ENCODE data around the gene LCN9. TPM values are rescaled to one million over a fixed set of nuclear protein-coding genes. Genes with fewer than 3 reads are reported as not detected.

LCN9 gene
- total RNA-seq, 1 donor from 2014 or later: not detected

DNA sequence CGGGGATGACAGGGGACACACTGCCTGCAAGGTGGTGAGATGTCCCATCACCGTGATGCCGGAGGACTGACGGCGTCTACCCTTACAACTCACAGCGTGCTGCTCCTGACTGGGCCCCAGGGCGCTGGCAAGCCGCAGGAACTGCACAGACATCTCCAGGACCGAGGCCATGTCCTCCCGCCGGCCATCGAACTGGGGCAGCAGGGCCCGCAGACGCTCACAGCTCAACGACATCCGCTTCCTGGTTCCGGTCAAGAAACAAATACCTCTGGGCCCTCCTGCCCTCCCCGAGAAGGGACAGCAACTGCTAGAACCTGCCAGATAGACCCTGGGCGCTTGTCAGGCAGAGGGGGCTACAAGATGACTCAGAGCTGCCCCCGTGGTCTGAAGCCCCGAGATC is 35.1 kb downstream of the LCN9 start:
- intact Hi-C loops (cut with micrococcal nuclease): no loop called here

DNA sequence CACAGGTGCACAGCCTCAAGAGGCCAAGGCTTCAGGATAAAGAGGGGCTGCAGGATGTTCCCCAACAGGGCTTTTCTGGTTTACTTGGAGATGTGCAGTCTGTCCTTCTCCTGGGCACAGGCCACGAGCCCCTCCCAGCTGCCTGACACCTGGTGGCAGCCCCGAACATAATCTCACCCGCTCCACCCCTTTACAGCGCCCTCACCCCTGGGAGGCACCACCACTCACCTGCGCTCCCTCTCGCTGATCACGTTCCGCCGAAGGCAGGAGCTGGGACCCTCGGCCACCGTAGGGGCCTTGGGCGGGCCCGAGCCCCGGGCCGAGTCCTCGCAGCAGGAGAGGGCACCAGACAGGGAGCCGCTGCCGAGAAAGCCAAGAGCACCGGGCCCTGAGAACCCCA is 35.7 kb downstream of the LCN9 start:
- intact Hi-C loops (cut with micrococcal nuclease): no loop called here

DNA sequence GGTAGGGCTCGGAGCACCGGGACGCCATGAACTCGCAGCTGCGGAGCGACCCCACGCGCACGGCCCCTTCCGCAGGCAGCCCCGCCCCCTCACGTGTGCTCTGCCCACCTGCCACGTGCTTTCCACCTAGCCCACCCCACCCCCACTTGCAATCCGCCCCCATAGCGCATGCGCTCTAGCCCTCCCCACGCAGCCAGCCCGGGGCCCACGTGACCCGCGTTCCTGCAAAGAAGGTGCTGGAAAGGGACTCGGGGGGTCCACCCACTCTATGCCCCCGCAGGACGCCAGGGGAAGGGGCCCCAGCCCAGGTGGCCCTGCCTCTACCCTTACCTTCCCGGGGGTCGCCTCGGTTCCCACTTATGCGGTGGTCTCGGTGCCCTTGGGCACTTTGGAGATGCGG is 36.3 kb downstream of the LCN9 start, which contains the start of gene SOHLH1:
TSS of gene SOHLH1 (minus strand) at position 42 of the 400 bp plus-strand sequence. CDS start at position 28, 14 bp downstream.
- intact Hi-C loops (cut with micrococcal nuclease): no loop called here

DNA sequence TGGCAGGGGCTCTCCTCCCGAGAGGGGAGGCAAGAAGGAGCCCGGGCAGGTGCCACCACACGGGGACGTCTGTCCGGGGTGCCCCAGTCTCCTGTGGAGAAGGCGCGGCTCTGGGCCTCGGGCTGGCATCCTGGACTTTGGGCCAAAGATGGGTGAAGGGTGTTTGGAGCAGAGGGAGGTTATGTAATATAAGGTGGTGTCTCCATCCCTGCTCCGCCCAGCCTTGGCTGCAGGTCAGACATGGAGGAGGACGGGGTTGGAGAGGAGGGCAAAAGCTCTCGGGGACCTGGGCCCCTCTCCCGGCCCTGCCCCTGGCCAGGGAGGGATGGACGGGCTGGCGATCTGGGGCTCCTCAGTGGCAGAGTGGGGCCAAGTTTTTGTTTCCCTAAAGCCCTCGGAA is 37.4 kb downstream of the LCN9 start:
- intact Hi-C loops (cut with micrococcal nuclease): no loop called here

DNA sequence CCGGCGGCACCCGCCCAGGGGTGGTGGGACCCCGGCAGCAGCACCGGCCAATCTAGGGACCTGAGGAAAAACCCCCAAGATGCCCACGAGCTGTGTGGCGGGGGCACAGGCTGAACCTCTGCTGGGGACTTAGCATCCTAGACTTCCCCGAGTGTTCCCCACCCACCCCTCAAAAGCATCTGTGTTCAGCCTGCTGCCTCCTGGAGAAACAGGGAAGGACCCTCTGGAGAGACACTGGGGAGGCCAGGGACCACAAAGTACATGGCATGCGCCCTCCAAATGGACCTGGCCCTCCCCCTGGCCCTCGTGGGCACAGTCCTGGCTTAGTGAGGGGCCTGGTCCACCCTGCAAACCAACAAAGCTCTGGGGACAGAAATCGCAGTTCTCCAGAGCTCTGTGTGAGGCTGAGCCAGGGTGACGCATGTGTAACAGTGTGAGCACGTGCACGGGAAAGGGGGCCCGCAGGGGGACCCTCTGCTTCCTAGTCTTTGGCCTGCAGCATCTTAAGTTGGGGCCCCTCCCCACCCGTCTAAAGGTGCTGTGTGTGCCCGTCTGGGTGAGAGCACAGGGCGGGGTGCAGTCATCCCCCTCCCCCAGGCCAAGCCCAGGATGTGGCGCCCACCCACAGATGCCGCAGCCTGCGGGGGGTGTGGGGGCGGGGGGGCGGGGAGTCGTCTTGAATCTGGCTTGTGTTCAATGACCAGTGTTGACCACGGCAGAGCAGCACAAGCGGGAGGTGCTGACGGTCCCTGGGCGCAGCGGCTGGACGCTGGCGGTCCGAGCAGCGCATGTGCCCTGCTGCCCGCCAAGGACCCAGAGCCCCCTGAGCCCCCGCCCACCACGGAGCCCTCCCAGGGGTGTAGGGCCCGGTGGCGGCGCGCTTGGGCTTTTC is 38.2 kb downstream of the LCN9 start:
- intact Hi-C loops (cut with micrococcal nuclease): no loop called here

DNA sequence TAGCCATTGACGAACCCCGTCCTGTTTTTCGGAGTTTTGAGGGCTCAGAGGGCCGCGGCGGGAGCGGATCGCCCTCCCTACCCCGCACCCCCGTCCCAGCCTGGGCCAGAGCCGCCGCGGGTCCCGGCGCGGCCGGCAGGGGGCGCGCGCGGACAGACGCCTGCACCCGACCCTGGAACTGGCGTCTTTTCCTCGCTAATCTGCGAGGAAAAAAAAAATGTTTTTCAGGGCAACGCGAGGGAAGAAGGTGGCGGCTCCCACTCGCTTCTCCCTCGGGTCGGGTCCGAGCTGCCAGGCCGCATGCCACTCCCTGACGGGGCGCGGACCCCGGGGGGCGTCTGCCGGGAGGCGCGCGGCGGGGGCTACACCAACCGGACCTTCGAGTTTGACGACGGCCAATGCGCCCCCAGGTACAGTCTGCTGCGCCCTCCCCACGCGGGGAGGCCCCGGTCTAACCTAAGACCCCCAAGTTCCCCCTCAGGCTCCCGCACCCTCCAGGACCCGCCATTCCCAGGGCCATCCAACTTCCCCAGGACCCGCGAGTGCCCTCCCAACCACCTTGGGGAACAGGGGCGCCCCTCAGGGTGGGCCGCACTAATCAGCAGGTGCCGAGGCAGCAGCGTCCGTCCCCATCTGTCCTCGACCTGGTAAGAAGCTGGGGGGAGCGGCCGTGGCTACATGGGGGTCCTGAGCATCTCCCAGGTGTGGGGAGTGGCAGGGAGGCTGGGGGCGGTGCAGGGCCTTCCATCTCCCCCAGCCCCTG is 39.0 kb downstream of the LCN9 start, which contains the start of gene KCNT1:
TSS of gene KCNT1 (plus strand) at position 227 of the 763 bp plus-strand sequence. CDS start at position 301, 74 bp downstream.
- intact Hi-C loops (cut with micrococcal nuclease): no loop called here

DNA sequence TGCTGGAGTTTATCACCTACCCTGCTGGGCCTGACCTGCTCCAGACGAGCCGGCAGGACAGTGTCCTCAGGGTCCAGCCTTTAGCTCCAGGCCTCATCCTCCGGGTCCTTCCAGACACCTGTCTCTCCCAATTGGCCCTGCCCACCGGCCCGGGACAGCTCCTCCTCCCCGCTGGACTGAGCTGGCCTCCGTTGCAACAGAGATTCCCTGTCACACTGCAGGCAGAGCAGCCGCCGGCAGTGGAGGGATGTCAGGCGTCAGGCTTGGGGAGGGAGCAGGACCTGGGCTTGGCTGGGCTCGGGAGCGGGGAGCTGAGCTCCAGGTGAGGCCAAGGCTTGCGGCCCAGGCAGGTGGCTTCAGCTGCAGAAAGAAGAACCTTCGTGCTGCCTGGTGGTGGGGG is 40.6 kb downstream of the LCN9 start:
- intact Hi-C loops (cut with micrococcal nuclease): no loop called here

DNA sequence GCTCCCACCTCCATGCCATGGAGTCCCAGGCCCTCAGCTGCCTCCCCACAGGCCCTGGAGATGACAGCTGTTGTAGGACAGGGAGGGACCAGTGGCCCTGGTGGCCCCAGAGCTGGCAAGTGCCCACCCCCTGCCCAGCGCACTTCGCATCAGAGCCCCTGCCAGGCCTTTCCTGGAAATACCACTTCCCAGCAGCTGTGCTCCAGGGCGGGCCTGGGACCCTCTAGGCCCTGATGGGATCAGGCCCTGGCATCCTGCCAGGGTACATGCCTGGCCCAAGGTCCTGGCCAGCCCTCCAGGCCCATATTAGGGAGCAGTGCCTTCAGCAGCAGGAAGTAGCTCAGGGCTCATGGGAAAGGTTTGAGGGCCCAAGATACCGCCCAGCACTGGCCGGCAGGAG is 41.4 kb downstream of the LCN9 start:
- intact Hi-C loops (cut with micrococcal nuclease): no loop called here

DNA sequence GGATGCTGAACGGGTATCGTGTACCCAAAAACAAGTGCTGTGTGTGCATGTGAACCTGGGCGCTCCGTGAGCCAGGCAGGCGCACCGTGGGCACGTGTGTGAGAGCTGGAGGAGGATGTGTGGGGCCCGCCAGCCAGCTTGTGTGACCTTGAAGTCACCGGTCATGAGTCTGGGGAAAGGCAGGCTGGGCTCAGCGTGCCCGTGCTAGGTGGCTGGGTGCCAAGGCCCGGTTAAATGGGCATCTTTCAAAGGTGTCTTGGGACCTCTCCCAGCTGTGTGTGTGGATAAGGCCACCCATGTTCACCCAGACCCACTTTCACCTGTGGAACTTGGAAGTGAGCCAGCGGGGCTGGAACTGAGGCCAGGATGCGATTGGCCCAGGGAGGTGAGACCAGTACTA is 42.3 kb downstream of the LCN9 start:
- intact Hi-C loops (cut with micrococcal nuclease): no loop called here

DNA sequence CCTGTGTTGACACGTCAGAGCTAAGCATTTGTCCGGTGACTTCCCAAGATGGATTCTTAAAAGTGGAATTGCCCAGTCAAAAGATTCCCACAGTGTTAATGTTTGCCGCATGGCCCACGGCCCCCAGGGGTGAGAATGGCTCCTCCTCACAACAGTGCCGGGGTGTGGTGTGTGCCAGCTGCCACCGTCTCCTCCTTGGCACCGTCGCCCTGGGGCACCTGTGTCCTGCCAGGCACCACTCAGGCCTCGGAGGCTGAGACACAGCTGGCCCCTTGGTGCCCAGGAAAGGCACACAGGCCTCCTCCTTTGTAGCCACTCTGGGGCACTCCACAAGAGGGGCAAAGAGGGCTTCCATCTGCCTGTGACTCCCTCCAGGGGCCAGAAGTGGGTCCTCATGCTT is 43.2 kb downstream of the LCN9 start:
- intact Hi-C loops (cut with micrococcal nuclease): no loop called here

DNA sequence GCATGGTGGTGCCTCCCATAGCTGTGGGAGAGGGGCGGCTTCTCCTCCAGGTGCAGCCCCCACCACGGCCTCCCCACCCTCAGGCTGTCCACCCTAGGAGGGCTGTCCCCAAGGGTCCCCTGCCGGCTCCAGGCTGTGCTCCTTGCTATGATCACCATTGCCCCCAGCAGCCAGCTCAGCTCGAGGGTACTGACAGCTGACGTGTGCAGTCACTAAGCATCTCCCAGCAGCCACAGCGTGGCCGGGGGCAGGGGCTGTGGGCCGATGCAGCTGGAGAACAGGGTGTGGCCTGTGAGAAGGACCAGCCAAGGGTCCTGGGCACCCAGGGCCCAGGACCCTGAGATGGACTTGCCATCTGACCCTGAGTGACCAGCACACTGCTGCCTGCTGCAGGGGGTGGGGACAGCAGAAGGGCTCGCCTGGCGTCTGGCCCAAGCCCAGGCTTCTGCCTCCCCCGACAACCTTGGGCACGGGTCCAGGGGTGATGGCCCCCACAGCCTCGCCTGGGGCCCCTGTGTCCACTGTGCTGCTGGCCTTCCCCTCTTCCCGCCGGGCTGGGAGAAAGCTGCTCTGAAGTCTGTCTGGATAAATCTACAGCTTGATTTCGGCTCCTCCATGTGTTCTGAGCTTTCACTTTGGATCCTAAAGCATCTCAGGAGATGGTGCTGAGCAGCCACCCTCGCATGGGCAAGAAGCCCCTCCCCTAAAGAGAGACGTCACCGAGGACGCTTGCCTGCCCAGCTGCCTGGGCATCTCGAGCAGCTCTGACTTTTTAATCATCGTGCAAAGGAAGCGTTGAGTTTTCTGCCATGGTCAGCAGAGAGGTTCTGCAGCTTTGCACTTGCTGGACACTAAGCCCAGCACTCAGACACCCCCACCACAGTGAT is 44.4 kb downstream of the LCN9 start:
- intact Hi-C loops (cut with micrococcal nuclease): no loop called here

DNA sequence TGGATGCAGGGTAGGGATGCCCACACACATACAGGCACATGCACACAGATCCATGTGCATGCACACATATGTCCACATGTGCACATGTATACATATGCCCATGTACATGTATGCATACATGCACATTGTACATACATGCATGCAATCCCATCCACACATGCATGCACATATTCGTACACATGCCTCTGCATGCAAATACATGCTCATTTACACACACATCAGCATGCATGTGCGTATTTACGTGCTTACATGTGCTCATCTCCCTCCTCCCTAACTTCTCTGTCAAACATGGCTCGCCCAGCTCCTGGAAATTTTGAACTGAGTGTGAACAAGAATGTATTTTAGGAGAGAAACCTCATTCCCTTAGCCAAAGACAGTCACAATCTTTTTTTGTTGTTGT is 45.1 kb downstream of the LCN9 start:
- intact Hi-C loops (cut with micrococcal nuclease): no loop called here

DNA sequence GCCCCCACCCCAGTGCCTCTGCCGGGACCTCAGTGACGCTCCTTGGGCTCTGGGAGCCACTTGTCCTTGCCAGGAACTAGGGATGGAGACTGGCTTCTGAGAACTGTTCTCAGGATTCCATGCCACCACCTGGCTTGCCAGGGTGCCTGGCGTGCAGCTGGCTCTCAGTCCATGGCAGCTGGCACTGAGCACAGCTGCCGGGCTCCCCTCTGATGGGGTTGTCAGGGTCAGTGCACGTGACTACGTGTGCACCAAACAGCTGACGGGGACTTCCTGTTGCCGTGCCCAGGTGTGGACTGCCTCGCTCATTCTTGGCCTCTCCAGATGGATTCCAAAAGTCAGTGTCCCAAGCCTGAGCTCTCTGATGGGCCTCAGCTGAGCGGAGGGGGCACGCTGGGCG is 48.3 kb downstream of the LCN9 start:
- intact Hi-C loops (cut with micrococcal nuclease): no loop called here

DNA sequence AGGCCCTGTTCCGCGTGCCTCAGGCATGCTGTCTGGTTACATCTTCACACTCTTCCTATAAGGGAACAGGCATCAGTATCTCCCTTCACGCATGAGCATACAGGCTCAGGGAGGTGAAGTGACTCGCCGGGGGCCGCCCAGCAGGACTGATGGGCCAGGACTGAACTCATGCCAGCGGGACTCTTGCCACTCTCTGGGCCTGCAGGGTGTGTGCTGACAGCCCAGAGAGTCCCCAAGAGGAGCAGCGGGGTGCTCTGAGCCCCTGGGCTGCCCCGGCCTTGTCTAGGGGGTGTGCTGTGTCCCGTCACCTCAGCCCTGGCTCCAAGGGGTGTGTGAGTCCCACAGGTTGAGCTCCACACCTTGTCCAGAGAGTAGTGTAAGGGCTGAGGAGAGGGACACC is 48.8 kb downstream of the LCN9 start:
- intact Hi-C loops (cut with micrococcal nuclease): no loop called here

DNA sequence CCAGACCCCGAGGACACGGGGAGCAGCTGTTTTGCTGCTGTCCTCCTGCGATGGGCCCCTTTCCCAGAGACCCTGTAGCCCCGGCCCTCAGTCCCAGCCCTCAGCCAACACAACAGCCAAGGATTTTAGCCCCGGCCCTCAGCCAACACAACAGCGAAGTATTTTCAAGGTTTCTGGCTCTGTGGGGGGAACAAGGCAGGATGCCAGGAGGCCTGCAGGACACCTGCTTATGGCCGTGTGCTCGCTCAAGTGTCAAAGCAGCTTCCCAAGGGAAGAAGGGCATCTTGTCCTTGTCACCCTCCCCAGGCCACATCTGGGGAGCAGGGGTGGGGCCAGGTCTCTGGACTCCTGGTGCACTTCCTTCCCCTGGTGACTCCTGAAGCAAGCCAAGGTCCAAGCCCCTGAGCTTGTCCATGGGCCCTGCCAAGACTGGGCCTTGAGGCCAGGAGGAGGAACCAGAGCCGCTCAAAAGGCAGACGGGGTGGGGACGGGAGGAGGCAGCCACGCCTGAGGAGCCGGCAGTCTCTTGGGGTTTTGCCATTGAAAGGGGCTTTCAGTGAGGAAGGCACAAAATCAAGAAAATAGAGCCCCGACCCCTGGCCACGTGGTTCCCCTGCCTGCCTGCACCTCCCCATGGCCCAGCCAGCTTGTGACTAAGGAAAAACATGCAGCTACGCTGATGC is 49.6 kb downstream of the LCN9 start:
- intact Hi-C loops (cut with micrococcal nuclease): no loop called here

DNA sequence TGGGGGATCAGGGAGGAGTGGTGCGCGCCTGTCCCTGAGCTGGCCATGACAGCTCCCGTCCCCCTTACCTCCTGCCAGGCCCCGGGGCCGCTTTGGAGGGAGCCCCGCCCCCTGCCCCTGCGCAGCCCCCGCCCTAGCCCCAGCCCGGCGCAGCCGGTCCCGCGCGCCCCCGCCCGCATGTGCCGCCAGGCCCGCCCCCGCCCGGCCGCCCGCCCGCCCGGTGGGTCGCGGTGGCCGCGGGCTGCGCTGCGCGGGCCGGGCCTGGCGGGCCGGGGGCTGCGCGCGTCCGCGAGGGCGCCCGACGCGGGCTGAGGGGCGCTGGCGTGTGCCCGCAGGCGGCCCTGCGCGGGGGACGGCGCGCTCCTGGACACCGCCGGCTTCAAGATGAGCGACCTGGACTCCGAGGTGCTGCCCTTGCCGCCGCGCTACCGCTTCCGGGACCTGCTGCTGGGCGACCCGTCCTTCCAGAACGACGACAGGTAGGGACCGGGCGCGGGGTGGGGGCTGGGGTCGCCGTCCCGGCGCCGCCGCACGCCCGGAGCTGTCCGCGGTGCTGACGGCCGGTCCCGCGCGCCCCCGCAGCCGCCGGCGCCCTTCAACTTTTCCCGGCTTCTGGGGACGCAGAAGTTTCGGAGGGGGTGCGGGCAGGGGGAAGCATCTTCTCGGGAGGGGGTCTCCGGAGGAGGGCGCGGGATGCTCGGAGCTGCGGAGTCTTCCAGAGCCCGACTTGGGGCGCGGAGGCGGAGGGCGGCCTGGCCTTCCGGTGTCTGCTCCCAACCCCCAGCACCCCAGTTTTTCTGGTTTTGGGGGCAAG is 51.3 kb downstream of the LCN9 start:
- intact Hi-C loops (cut with micrococcal nuclease): no loop called here

DNA sequence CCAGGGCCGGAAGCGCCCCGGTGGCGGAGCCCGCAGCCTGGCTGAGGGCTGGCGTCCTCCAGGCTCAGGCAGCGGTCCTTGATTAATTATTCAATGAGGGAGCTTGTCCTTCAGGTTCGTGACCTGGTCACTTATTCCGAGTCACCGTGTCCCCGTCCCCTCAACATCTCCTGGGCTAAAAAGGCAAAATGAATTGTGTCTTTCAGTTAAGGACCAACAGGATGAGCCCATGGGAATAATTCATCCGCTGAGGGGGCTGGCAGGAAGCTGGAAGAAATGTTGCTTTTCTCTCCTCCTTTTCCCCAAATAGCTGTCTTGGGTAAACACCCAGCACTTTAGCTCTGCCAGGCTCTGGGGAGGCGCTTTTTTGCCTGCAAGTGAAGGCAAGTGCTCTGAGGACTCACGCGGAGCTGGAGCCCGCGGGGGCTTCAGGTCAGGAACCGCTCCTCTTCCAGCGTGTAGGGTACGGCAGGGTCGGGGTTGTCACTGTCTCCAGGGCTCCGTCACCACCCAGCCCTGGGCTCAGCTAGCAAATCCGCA is 52.0 kb downstream of the LCN9 start:
- intact Hi-C loops (cut with micrococcal nuclease): no loop called here

DNA sequence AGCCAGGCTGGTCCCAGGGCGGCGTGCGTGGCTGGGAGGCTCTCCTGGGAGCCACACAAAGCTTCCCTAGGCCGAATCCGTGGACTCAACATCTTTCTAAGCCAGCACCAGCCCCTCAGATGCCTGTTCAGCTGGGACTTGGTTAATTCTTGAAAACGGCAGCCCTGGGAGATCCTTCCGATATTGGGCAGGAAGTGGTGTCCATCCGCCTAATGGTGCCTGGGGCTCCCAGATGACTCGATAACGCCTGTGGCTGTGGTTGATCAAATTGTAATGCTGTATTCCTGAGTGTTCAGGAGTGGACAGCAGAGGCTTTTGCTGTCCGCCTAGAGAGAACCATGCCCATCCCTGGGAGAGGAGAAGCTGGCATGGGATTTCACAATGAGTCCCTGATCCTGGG is 52.9 kb downstream of the LCN9 start:
- intact Hi-C loops (cut with micrococcal nuclease): no loop called here

Data from T-helper 1 cell treated with Interleukin-12 subunit alpha and Interleukin-12 subunit beta and Interleukin-4 antibody, amounts not matched to agents 30 ng/mL and 1 ng/mL, for 36 hours (primary cell).